Measurements from ENCODE around the gene CDCA3. TPM values are rescaled to one million over a fixed set of nuclear protein-coding genes. Genes with fewer than 3 reads are reported as not detected.

The CDCA3 gene
- total and polyA plus RNA-seq, 2 of the 13 experiments (the other 11 are each of a cell fraction or from before 2014, with no cell fraction given) = 32.7 to 56.5 TPM

- TF ChIP-seq MNT (IDR thresholded peaks at IDR 0.05) (0 out of 2 replicates have a peak, but pooled peaks have one; percentile 34), ATF7 (IDR thresholded peaks at IDR 0.05) (no peak), ATF7 (CRISPR knock-in tag; IDR thresholded peaks at IDR 0.05) (no peak), ATF3 (CRISPR knock-in tag; IDR thresholded peaks at IDR 0.05) (no peak), TEAD2 (CRISPR knock-in tag; IDR thresholded peaks at IDR 0.05) (no peak), ZSCAN20 (CRISPR knock-in tag; IDR thresholded peaks at IDR 0.05; ENCODE audit: borderline replicate concordance) (no peak; the same call in 1 of the 2 replicates), ZNF331 (CRISPR knock-in tag; IDR thresholded peaks at IDR 0.05) (no peak), KMT2B (CRISPR knock-in tag; IDR thresholded peaks at IDR 0.05) (no peak), ZMAT5 (CRISPR knock-in tag; IDR thresholded peaks at IDR 0.05; ENCODE audit: borderline replicate concordance, low read depth) (no peak), MYNN (CRISPR knock-in tag; IDR thresholded peaks at IDR 0.05; ENCODE audit: low read depth) (peak; percentile 13; the same call in 1 of the 2 replicates), TFAP4 (IDR thresholded peaks at IDR 0.05; ENCODE audit: borderline replicate concordance, low read depth) (peak; percentile 42; the same call in 1 of the 2 replicates), ZNF766 (CRISPR knock-in tag; IDR thresholded peaks at IDR 0.05; ENCODE audit: borderline replicate concordance) (0 out of 2 replicates have a peak, but pooled peaks have one; percentile 20), PRDM15 (CRISPR knock-in tag; IDR thresholded peaks at IDR 0.05) (no peak), TARDBP (CRISPR knock-in tag; IDR thresholded peaks at IDR 0.05) (0 out of 2 replicates have a peak, but pooled peaks have one; percentile 20), ZHX1 (CRISPR knock-in tag; IDR thresholded peaks at IDR 0.05; ENCODE audit: low read depth) (0 out of 2 replicates have a peak, but pooled peaks have one; percentile 45), ATF5 (CRISPR knock-in tag; IDR thresholded peaks at IDR 0.05; ENCODE audit: low read depth) (peak; percentile 47; the same call in 1 of the 2 replicates), ZNF629 (CRISPR knock-in tag; conservative IDR thresholded peaks at IDR 0.05) (no peak), POLR2G (IDR thresholded peaks at IDR 0.05; ENCODE audit: low read depth, low read length) (peak; percentile 84)
Observed at GRCh38 chr12:6851153-6851920, at the start of gene CDCA3 (continued).

Measured in HepG2 (cell line).